ENCODE data around the gene C11orf21.

Gene C11orf21

DNA sequence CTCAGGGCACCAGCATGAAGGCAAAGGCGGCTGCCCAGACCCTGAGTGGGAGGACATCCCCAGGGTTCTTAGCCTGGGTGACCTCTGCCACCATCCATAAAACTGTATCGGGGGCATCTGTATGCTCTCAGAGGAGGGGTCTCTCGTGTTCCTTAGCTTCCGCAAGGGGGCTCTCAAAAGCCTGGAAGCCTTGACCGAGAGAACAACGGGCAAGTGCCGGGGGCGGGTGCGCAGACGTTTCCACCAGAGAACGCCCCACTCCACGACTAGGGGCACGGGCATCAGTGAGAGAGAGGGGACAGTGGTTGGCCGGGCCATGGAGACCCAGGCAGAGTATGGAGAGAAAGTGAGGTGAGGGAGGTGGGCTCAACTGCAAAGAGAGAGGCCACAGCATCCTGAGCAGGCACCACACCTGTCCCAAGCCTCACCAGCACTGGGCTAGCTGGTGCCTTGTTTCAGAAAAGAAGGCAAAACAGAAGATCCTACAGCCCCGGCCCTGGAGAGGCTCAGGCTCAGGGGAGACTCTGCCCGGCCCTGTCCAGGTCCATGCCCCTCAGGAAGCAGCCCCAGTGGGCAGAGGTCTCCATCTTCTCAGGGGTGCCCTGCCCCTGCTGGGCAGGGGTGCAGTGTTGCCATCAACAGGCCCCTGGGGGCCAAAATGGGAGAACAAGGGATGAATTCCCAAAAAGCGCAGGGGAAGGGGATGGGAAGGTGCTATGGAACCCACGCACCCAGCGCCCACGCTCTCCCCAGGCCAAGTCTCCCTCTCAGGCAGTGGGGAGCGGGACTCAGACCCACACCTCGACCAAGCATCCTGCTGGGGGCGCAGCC is 6.0 kb upstream of the C11orf21 start:
- no peak for DNase-seq

DNA sequence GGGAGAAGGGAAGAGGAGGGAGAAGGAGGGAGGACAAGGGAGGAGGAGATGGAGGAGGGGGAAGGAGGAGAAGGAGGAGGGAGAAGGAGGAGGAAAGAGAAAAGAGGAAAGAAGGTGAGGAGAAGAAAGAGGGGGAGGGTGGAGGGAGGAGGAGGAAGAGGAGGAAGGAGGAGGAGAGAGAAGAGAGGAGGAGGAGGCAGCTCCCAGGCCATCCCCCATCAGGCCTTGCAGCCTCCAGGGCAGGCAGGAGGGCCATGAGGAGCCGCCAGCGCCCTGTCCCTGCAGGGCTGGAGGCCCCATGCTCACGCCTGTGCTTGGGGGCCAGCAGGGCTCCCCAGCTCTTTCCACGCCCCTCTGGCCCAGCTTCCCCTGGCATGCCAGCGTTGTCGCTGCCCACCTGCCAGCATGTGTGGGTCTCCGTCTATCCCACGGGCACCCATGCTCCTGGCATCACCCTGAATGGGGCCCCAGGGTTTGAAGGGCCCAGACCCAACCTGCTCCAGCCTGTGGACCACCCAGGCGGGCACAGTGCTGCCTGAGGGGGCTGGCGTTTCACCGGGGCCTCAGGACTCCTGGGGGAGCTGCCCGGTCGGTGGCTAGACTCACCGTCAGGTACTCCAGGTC is 5.3 kb upstream of the C11orf21 start:
- no peak for DNase-seq

DNA sequence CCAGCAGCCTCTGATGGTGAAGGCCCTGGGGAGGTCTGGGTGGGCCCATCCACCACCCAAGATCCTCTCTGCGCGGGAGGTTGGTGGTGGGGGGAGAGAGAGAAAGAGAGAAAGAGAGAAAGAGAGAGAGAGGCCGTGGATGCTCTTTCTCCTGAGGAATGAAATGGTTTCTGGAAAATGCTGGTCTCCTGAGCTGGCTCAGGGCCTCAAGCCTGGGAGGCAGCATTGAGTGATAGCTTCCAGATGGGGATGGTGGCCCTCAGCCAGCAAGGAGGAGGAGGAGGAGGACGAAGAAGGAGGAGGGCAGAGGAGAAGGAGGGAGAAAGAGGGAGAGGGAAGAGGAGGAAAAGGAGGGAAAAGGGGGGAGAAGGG is 4.7 kb upstream of the C11orf21 start:
- DNase-seq: no peak

DNA sequence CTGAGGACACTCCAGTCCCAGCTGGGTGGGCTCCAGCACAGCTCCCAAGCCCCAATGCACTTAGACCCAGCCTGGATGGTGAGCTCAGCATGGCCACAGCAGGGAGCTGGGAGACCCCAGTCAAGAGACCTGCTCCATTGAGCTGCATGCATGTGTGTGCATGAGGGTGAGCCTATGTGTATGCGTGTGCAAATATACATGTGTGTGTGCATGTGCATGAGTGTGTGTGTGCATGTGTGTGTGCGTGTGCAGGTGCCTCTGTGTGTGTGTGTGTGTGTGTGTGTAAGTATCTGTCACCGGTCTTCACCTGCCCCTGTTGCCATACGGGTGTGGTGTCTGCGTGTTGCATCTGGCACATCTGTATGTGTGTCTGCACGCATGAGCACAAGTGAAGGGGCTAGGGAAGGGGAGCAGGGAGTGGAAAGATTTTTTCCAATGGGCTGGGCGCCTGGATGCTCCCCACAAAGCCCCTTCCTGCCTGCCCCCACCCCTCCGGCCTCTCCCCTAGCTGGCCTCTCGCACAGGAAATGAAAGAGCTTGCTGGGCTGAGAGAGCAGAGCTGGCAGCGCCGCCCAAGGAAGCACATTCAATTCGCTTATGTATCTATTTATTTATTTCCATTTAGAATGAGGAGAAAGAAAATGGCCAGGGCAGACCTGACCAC is 4.2 kb upstream of the C11orf21 start:
- DNase-seq: no peak

DNA sequence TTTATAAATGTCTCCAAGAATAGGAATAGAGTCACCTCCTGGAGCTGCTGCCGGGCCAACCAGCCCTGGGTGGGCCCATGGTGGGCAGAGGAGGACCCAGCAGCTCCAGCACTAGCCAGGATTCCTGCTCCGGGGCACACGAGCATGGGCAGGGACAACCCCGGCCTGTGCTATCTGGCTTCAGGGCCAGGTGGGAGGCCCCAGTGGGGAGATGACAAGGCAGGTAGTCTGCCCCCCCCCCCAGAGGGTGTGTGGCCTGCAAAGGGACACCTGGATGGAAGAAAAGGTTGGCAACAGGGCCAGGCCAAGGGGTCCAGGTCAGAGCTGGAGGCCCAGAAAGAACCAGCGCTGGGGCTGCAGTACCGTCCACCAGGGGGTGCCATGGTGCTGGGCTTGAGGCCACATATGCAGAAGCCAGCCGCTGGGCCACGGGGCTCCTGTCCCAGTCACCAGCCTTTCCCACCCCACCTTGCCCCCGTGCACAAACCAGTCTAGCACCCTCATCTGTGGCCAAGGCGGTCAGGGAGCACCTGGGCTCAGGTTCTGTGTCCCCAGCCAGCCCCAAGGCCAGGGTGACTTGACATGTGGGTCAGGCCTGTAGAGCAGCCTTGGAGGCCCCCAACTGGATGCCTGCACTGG is 3.5 kb upstream of the C11orf21 start:
- peak; percentile 85 to 95 (median 89) for DNase-seq

DNA sequence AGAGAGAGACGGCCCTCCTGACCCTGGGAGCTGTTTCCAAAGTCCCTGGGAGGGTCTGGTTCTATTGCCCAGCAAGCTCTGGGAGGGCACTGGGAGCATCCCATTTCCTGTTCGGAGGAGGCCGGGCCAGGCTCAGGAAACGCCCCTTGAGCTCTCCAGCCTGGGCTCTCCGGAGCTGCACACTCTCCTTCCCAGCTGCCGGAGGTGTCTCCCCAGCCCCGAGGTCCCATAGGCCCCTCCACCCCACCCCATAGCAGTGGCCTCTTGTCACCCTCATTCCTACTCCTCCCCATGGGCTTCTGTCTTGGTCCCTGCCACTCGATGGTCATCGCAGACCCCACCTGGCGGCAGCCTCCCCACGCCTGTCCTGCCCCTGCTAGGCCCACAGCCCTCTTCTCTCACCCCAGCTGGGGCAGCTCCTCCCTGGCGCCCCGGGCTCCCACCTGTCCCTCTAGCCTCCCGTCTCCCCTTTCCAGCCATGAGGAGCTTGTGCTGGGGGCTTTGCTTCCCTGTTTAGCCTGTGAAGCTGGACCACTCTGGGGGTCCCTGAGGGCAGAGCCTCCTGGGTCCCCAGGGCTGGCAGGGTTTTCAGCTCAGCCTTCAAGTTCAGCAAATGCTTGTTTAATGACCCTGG is 2.9 kb upstream of the C11orf21 start:
- no peak for DNase-seq

DNA sequence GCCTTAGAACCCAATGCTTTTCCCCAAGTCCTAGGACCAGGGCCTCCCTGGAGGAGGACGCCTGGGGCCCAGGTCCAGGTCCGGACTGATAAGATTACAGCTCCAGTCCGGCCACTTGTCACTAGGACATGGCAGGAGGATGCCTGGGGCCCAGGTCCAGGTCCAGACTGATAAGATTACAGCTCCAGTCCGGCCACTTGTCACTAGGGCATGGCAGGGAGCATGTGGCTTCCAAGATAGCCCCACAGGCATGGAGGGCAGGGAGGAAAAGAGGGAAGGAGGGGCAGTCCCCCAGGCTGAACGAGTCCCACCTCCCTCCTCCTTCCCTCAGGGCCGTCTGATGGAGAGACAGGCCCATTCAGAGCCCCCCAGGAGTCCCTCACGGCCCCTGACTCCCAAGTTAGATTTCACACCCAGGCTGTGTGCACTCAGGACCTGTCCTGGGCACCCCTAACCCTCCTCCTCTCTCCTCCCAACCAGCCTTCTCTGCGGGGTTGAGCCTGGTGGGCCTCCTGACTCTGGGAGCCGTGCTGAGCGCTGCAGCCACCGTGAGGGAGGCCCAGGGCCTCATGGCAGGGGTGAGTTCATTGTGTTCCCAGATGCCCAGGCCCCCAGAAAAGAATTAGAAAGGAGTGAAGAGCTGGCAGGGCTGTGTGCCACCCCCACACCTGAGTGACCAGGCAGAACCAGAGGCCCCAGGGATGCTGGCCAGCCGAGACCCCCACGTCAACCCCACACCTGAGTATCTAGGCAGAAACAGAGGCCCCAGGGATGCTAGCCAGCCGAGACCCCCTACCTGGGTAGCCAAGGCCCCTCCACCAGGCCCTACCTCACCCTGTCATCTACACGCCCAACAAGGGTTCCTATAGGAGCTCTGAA is 2.1 kb upstream of the C11orf21 start:
- no peak for DNase-seq

DNA sequence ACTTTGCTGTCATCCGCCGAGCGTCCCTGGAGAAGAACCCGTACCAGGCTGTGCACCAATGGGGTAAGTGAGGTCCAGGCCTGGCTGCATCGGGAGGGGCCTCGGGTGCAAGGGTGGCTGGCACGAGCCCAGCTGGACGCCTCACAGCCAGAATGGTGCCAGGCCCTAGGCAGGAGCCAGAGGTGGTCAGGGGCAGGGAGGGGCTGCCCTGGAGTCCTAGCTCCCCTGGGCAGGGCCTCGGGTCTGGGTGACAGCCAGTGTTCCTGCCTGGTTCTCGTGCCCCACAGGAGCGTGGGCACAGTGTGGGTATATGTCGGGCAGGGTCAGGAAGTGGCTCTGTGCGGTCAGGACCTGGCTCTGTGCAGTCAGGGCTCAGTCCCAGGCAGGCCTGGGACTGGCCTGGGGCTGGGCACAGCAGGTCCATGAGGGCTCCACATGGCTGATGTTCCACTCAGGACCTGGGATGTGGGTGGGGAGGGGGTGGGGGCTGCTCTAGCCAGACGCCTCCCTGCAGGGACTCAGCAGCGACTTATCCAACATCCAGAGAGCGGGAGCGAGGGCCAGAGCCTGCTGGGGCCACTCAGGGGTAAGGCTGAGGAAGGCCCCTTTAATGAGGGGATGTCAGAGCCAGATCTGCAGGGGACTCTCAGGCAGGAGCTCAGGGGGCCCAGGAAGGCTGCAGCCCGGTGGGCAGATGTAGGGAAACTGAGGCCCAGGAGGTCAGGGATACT is 1.3 kb upstream of the C11orf21 start:
- peak; percentile 49 to 55 (median 52) for DNase-seq

DNA sequence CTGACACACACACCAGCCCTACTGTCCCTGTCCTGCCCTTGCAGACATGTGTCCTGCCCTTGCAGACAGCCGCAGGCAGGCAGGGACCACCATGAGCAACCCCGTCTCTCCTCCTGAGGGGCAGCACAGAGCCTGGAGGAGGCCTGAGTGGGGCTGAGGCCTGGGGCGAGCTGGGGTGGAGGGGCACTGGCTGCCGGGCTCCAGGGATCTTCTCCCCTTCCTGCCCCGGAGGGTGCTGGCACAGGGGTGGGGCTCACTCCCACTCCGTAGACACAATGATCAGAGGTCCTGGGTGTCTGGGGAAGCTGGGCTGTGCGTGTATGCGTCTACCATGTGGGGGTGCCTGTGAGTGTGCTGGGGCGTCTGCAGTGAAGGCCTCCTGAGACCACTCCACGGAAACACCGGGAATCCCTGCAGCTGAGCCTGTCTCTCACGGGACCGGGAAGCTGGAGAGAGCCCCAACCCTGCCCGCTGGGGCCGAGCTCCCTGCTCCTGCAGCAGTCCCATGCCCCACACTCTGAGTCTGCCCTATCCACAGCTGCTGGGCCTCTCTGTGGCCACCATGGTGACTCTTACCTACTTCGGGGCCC is 683 bp upstream of the C11orf21 start:
- DNase-seq: peak; percentile 52 to 60 (median 53)

DNA sequence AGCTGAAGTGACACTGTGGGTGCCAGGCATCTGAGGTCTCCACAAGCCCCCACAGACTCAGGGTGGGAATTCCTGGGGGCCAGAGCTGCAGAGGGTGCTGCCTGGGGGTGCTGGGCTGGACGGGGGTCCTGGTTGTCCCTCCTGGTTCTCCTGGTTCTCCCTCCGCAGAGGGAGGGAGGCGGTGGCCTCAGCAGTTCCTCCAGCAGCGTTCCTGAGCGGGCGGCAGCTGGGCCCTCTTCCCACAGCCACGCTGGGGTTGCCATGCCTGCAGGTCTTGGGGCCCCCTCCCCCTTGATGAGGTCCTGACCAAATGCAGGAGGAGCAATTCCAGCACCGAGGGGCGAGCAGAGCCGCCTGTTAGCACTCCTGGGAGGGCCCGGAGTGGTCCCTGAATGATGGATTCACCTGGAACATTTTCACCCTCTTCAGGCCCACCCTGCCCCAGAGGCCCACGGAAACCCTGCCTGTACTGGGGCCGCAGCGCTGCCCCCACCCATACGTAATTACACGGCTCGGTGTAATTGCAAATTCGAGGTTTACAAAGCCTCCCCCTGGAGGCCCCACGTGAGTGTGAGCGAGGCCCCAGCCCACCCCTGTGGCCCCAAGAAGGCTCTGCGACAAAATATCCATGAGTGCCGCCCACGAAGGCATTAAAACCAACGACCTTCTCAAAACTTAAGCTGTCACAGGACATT is 635 bp downstream of the C11orf21 start:
- peak in 2 of 3 donors; percentile 35 to 52 for DNase-seq

DNA sequence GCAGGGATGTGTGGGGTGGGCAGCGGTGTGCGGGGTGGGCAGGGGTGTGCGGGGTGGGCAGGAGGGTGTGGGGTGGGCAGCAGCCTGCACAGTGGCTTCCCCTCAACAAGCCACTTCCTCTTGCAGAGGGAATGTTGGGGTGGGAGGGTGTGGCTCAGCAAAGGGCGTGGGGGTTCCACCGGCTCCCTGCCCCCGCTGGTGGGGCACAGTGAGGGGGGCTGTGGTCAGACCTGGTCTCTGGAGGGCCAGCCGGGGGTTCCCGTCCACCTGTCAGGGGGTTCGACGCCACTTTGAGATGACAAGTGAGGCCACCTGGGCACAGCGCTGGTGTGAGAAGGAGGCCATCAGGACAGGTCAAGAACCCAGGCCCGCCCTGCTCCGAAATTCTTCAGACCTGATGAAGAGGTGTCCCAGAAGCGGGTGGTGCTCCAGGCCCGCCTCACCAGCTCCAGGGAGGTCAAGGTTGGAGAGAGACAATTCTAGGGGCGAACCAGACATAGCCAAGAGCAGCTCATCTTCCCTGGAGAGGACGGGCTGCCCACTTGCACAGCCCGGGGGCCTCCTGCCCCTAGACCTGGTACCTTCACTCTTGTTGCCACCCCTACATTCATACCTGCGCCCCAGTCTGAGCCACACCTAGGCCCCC is 1.3 kb downstream of the C11orf21 start:
- DNase-seq: peak in 2 of 3 donors; percentile 27 to 39

DNA sequence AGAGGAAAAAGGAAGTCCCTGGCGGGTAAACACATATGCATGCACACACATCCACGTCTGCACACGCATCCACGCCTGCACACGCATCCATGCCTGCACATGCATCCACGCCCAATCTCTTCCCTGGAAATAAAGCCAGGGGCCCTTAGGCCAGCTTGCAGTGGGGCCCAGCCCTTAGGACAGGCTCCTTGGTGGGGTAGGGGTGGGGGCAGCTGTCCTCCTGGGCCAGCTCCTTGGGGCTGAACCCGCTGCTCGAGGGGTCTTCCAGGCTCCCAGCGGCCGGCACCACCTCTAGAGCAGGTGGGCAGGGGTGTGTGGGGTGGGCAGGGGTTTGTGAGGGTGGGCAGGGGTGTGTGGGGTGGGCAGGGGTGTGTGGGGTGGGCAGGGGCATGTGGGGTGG is 1.9 kb downstream of the C11orf21 start:
- DNase-seq: no peak

DNA sequence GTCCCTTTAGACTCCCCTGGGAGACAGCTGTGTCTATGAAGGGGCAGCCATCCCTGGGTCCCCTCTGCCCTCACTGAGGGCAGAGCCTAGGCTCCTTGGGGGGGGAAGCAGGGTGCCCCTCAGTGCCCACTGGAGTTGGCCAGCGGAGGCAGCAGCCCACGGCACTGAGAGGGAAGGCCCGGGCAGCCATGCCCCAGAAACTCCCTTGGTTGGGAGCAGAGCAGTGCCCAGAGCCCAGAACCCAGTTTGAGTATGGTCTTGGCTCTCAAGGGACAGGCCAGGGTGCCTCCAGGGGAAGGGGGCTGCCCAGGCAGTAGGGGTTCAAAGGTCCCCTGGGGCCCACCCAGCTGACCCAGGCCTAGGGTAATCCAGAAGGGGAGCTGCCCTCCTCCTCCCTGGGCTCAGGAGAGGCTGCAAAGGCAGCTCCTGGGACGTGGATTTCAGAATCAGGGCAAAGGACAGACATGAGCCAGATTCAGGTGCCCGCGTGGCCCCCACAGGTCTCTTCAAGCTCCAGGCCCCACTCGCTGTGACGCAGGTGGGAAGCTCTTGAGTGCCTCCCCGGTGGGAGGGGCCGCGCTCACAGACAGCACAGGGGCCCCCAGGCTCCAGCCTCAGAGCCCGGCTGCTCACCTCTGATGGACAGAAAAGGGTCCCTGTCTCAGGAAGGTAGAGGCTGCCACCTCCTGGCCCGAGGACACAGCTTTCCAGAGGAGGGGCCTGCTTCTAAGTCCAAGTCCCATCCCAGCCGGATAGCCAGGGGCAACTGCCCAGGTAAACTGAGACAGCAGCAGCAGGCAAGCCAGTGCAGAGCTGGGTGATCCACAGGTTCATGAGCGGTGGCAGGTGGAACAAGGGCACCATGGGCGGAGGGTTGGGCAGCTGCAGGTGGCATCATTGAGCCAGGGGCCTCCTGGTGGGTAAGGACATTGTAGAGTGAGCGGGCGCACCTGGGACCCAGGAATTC is 2.6 kb downstream of the C11orf21 start:
- DNase-seq: no peak

DNA sequence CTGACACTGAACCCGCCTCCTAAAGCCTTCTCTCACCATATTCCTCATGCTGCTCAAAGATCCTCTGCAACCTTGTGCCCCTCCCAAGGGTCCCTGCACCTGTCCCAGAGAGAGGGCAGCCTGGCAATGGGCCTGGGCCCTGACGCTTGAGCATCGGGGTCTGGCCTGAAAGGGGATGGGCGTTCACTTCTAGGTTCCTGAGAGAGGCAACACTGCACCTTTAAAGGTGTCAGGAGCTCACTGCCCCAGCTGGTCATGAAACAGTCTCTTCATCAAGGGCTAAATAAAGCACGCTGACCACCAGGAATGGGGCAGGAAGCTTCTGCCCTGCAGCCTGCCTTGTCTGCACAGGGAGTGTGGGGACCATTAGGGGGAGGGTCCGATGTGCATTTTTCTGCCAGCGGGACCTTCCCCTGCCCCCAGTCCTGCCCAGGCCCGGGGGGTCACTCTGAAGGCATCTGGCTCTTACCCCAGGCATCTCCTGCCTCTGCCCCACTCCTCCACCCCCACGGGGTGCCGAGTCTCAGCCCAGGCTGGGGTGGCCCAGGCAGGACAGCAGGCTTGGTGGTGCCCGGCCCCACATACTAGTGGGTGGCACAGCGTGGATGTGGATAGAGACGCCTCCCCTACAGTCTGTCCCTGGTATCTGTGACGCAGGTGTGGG is 3.5 kb downstream of the C11orf21 start:
- DNase-seq: no peak

DNA sequence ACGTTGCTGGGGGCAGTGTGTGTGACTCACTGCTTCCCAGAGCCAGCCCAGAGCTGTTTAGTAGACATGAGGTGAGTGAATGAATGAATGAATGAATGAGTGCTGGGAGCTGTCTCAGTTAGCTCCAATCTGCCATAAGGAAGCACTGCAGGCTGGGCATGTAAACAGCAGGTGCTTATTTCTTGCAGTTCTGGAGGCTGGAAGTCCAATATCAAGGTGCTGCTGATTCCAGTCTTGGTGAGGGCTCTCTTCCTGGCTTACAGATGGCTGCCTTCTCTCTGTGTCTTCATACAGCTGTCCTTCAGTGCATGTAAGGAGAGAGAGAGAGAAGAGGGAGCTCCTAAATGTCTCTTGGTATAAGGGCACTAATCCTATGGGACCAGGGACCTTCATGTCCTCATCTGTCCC is 4.1 kb downstream of the C11orf21 start:
- DNase-seq: no peak

DNA sequence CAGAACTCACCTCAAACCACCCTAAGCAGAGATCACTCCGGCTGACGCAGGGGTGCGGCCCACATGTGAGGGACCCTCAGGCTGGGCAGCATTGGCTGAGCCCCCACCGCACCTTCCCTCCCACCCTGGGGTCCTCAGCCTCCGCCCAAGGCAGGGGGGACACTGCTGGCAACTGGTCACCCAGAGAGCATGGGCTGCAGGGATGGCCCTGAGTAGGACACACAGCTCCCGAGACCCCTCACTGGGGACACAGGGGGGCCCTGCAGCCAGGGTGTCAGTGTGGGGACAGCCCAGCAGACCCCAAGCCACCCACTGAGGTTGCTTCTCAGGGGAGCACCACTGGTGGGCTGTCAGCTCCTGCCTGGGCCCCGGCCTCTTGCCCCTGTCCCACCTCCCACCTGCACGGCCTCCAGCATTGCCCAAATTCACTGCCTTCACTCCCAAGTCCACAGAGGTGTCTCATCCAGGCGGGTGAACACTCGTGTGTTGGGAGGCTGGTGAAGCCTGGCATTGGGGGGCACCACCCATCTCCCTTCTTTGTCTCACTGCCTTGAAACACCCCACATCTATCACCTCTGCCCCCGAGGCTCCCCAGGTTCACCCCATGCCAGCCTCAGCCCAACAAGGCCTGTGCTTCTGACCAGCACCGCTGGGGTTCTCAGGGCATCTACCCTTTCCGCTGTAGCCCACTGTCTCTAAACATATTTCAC is 4.7 kb downstream of the C11orf21 start:
- no peak for DNase-seq

Data from suppressor macrophage treated with lipopolysaccharide for 1 hour (primary cell).